HEK293 (cell line): ENCODE results near the gene RNF215.

Source experiments
- GLI2 ChIP-seq: fragments of 450-650 bp; formaldehyde crosslinking; IDR thresholded peaks from 2 replicates; pipeline ENCODE4; 2017; ENCODE audit warnings: missing biosample characterization, missing genetic modification characterization, low read depth, borderline replicate concordance
- OSR2 ChIP-seq: fragments of 450-650 bp; formaldehyde crosslinking; IDR thresholded peaks from 2 replicates; pipeline ENCODE4 v1.5.1; 2016; ENCODE audit warnings: missing biosample characterization, missing genetic modification characterization
- RBAK ChIP-seq: fragments of 450-650 bp; formaldehyde crosslinking; IDR thresholded peaks from 2 replicates; pipeline ENCODE4 v1.5.1; 2016; ENCODE audit warnings: missing biosample characterization, missing genetic modification characterization
- REST ChIP-seq: fragments of 450-650 bp; formaldehyde crosslinking; IDR thresholded peaks from 2 replicates; pipeline ENCODE4 v1.5.1; 2016; ENCODE audit warnings: missing biosample characterization, missing genetic modification characterization
- SP2 ChIP-seq: fragments of 450-650 bp; formaldehyde crosslinking; IDR thresholded peaks from 2 replicates; pipeline ENCODE4 v1.5.1; 2016; ENCODE audit warnings: missing biosample characterization, missing genetic modification characterization
- ZBTB21 ChIP-seq: fragments of 450-650 bp; formaldehyde crosslinking; IDR thresholded peaks from 2 replicates; pipeline ENCODE4 v1.5.1; 2017; ENCODE audit warnings: missing biosample characterization, missing genetic modification characterization
- ZBTB8A ChIP-seq: fragments of 450-650 bp; formaldehyde crosslinking; IDR thresholded peaks from 2 replicates; pipeline ENCODE4 v1.5.1; 2016; ENCODE audit warnings: missing biosample characterization, missing genetic modification characterization
- ZFP37 ChIP-seq: fragments of 450-650 bp; formaldehyde crosslinking; IDR thresholded peaks from 2 replicates; pipeline ENCODE4 v1.5.1; 2016; ENCODE audit warnings: missing biosample characterization, missing genetic modification characterization
- ZNF140 ChIP-seq: fragments of 450-650 bp; formaldehyde crosslinking; IDR thresholded peaks from 2 replicates; pipeline ENCODE4 v1.5.1; 2016; ENCODE audit warnings: missing biosample characterization, missing genetic modification characterization
- ZNF16 ChIP-seq: fragments of 450-650 bp; formaldehyde crosslinking; IDR thresholded peaks from 2 replicates; pipeline ENCODE4 v1.5.1; 2016; ENCODE audit warnings: low read depth, missing biosample characterization, missing genetic modification characterization
- ZNF175 ChIP-seq: fragments of 450-650 bp; formaldehyde crosslinking; IDR thresholded peaks from 2 replicates; pipeline ENCODE4 v1.5.1; 2016; ENCODE audit warnings: missing biosample characterization, missing genetic modification characterization
- ZNF211 ChIP-seq: fragments of 450-650 bp; formaldehyde crosslinking; IDR thresholded peaks from 2 replicates; pipeline ENCODE4 v1.5.1; 2016; ENCODE audit warnings: low read depth, missing biosample characterization, missing genetic modification characterization
- ZNF223 ChIP-seq: fragments of 450-650 bp; formaldehyde crosslinking; IDR thresholded peaks from 2 replicates; pipeline ENCODE4 v1.5.1; 2016; ENCODE audit warnings: missing biosample characterization, missing genetic modification characterization
- ZNF26 ChIP-seq: fragments of 450-650 bp; formaldehyde crosslinking; IDR thresholded peaks from 2 replicates; pipeline ENCODE4 v1.5.1; 2016; ENCODE audit warnings: missing biosample characterization, missing genetic modification characterization
- ZNF302 ChIP-seq: fragments of 450-650 bp; formaldehyde crosslinking; IDR thresholded peaks from 2 replicates; pipeline ENCODE4 v1.5.1; 2016; ENCODE audit warnings: missing biosample characterization, missing genetic modification characterization, low read depth
- ZNF335 ChIP-seq: fragments of 450-650 bp; formaldehyde crosslinking; conservative IDR thresholded peaks from 2 replicates; pipeline ENCODE4 v1.5.1; 2016; ENCODE audit warnings: missing biosample characterization, missing genetic modification characterization
- ZNF341 ChIP-seq: fragments of 450-650 bp; formaldehyde crosslinking; IDR thresholded peaks from 2 replicates; pipeline ENCODE4; 2016; ENCODE audit warnings: low read depth, missing biosample characterization, missing genetic modification characterization
- ZNF473 ChIP-seq: fragments of 450-650 bp; formaldehyde crosslinking; IDR thresholded peaks from 2 replicates; pipeline ENCODE4 v1.5.1; 2017; ENCODE audit warnings: missing biosample characterization, missing genetic modification characterization
- ZNF521 ChIP-seq: fragments of 450-650 bp; formaldehyde crosslinking; IDR thresholded peaks from 2 replicates; pipeline ENCODE4 v1.5.1; 2017; ENCODE audit warnings: missing biosample characterization, mild to moderate bottlenecking, missing genetic modification characterization
- ZNF558 ChIP-seq: fragments of 450-650 bp; formaldehyde crosslinking; IDR thresholded peaks from 2 replicates; pipeline ENCODE4 v1.5.1; 2016; ENCODE audit warnings: missing biosample characterization, missing genetic modification characterization
- ZNF561 ChIP-seq: fragments of 450-650 bp; IDR thresholded peaks from 2 replicates; pipeline ENCODE4 v1.5.1; 2018; ENCODE audit warnings: missing biosample characterization, missing genetic modification characterization, borderline replicate concordance
- ZNF701 ChIP-seq: fragments of 450-650 bp; formaldehyde crosslinking; IDR thresholded peaks from 2 replicates; pipeline ENCODE4 v1.5.1; 2016; ENCODE audit warnings: missing biosample characterization, missing genetic modification characterization
- ZNF777 ChIP-seq: fragments of 450-650 bp; formaldehyde crosslinking; IDR thresholded peaks from 2 replicates; pipeline ENCODE4 v1.5.1; 2017; ENCODE audit warnings: missing biosample characterization, missing genetic modification characterization, borderline replicate concordance
- ZNF791 ChIP-seq: fragments of 450-650 bp; formaldehyde crosslinking; IDR thresholded peaks from 2 replicates; pipeline ENCODE4 v1.5.1; 2016; ENCODE audit warnings: missing biosample characterization, missing genetic modification characterization
- ZNF792 ChIP-seq: fragments of 450-650 bp; formaldehyde crosslinking; IDR thresholded peaks from 2 replicates; pipeline ENCODE4 v1.5.1; 2016; ENCODE audit warnings: missing biosample characterization, missing genetic modification characterization
- ZNF843 ChIP-seq: fragments of 450-650 bp; formaldehyde crosslinking; IDR thresholded peaks from 2 replicates; pipeline ENCODE4 v1.5.1; 2016; ENCODE audit warnings: missing biosample characterization, missing genetic modification characterization
- TF ChIP-seq, protein P1 (sequence below): fragments of 450-650 bp; formaldehyde crosslinking; IDR thresholded peaks from 2 replicates; pipeline ENCODE4 v1.5.1; 2016; ENCODE audit warnings: missing biosample characterization, missing genetic modification characterization
- TF ChIP-seq, protein P2 (sequence below): fragments of 450-650 bp; formaldehyde crosslinking; IDR thresholded peaks from 2 replicates; pipeline ENCODE4 v1.5.1; 2016; ENCODE audit warnings: missing biosample characterization, missing genetic modification characterization
- TF ChIP-seq, protein P3 (sequence below): fragments of 450-650 bp; formaldehyde crosslinking; IDR thresholded peaks from 2 replicates; pipeline ENCODE4 v1.5.1; 2016; ENCODE audit warnings: missing biosample characterization, missing genetic modification characterization

The RNF215 gene

GRCh38 chr22:30423959-30424533 is 36.8 kb upstream of the RNF215 start (continued):
- TF ChIP-seq, protein P1, sequence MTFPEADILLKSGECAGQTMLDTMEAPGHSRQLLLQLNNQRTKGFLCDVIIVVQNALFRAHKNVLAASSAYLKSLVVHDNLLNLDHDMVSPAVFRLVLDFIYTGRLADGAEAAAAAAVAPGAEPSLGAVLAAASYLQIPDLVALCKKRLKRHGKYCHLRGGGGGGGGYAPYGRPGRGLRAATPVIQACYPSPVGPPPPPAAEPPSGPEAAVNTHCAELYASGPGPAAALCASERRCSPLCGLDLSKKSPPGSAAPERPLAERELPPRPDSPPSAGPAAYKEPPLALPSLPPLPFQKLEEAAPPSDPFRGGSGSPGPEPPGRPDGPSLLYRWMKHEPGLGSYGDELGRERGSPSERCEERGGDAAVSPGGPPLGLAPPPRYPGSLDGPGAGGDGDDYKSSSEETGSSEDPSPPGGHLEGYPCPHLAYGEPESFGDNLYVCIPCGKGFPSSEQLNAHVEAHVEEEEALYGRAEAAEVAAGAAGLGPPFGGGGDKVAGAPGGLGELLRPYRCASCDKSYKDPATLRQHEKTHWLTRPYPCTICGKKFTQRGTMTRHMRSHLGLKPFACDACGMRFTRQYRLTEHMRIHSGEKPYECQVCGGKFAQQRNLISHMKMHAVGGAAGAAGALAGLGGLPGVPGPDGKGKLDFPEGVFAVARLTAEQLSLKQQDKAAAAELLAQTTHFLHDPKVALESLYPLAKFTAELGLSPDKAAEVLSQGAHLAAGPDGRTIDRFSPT, result peak; percentile 48; the same call in 1 of the 2 replicates
- TF ChIP-seq ZFP37 (tag by site-specific recombination) (no peak), ZNF302 (tag by site-specific recombination) (no peak), ZNF26 (tag by site-specific recombination) (no peak), ZNF175 (tag by site-specific recombination) (no peak), REST (tag by site-specific recombination) (no peak), ZNF561 (tag by site-specific recombination) (peak; percentile 100), ZNF521 (no peak), RBAK (tag by site-specific recombination) (no peak), ZNF16 (no peak), ZNF777 (tag by site-specific recombination) (no peak), OSR2 (no peak), ZNF792 (tag by site-specific recombination) (no peak), ZNF341 (peak; percentile 91), ZBTB8A (tag by site-specific recombination) (peak; percentile 91), ZNF335 (tag by site-specific recombination) (peak; percentile 97), ZNF791 (tag by site-specific recombination) (no peak), GLI2 (tag by site-specific recombination) (no peak), ZNF140 (tag by site-specific recombination) (no peak), ZNF211 (no peak), ZNF223 (tag by site-specific recombination) (no peak), ZNF843 (tag by site-specific recombination) (no peak), SP2 (peak; percentile 93), ZNF473 (tag by site-specific recombination) (no peak), ZNF558 (tag by site-specific recombination) (no peak), ZBTB21 (tag by site-specific recombination) (no peak; the same call in none of the 2 replicates), ZNF701 (tag by site-specific recombination) (no peak)
- TF ChIP-seq, protein P2, sequence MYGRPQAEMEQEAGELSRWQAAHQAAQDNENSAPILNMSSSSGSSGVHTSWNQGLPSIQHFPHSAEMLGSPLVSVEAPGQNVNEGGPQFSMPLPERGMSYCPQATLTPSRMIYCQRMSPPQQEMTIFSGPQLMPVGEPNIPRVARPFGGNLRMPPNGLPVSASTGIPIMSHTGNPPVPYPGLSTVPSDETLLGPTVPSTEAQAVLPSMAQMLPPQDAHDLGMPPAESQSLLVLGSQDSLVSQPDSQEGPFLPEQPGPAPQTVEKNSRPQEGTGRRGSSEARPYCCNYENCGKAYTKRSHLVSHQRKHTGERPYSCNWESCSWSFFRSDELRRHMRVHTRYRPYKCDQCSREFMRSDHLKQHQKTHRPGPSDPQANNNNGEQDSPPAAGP (tag by site-specific recombination), result peak; percentile 86
- TF ChIP-seq, protein P3, sequence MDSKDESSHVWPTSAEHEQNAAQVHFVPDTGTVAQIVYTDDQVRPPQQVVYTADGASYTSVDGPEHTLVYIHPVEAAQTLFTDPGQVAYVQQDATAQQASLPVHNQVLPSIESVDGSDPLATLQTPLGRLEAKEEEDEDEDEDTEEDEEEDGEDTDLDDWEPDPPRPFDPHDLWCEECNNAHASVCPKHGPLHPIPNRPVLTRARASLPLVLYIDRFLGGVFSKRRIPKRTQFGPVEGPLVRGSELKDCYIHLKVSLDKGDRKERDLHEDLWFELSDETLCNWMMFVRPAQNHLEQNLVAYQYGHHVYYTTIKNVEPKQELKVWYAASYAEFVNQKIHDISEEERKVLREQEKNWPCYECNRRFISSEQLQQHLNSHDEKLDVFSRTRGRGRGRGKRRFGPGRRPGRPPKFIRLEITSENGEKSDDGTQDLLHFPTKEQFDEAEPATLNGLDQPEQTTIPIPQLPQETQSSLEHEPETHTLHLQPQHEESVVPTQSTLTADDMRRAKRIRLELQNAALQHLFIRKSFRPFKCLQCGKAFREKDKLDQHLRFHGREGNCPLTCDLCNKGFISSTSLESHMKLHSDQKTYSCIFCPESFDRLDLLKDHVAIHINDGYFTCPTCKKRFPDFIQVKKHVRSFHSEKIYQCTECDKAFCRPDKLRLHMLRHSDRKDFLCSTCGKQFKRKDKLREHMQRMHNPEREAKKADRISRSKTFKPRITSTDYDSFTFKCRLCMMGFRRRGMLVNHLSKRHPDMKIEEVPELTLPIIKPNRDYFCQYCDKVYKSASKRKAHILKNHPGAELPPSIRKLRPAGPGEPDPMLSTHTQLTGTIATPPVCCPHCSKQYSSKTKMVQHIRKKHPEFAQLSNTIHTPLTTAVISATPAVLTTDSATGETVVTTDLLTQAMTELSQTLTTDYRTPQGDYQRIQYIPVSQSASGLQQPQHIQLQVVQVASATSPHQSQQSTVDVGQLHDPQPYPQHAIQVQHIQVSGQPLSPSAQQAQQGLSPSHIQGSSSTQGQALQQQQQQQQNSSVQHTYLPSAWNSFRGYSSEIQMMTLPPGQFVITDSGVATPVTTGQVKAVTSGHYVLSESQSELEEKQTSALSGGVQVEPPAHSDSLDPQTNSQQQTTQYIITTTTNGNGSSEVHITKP (tag by site-specific recombination), result peak; percentile 84
